ENCODE measurements around the gene AHNAK.

The AHNAK gene

DNA sequence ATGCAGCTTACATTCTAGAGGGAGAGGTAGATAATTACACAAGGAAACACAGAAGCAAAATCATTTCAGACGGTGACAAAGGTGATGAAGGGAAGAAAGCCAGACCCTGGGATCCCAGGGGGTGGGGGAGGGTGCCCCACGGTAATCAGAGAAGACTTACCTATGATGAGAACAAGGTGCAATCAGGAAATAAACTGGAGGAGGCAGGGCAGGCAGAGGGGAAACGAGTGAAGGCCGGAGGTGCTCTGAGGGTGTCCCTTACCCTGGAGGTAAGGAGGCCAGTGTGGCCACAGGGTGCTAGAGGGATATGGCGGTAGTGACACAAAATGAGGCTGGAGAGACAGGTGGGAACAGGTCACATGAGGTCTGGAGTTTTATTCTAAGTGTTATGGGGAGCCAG, 141.7 kb downstream of the AHNAK start:
- no peak for DNase-seq

- DNase-seq: no peak
Observed at GRCh38 chr11:62404435-62404834, 142.2 kb downstream of the AHNAK start.

- DNase-seq: no peak
Observed at GRCh38 chr11:62402960-62403730, 143.5 kb downstream of the AHNAK start.

DNA sequence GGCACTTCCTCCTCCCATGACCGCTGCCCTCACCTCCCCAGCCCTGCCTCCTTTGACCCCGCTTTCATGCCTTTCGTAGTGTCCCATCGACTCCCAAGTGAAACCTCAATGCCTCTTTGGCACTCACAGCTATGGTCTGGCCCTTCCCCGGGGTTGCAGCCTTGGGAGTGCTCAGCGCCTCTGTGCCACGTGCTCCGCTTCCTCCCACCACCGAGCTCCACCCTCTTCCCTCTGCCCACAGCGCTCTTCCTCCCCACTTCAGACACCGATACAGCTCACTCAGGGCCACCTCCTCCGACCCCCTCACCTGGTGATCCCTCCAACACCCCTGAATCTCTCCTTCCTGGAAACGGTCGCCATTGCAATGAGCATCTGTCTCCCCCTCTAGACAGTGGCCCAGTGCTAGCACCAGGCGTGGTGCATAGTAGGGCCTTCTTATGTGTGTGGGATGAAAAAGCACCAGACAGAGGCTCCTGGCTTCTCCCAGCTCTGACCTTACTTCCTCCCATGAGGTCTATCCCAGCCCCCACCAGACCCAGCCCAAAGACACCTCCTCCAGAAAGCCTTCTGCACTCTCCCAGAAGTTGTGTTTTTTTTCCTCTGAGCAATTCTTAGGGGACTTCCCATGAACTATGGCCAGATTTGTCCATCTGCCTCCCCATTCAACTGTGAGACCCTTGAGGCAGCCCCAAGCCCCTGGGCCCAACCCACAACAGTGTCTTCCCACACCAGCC, 144.2 kb downstream of the AHNAK start:
- no peak for DNase-seq

GRCh38 chr11:62401811-62402210, 144.8 kb downstream of the AHNAK start:
- no peak for DNase-seq

- no peak for DNase-seq
Observed at GRCh38 chr11:62401356-62401755, 145.2 kb downstream of the AHNAK start.

GRCh38 chr11:62400760-62401159, 145.8 kb downstream of the AHNAK start:
- DNase-seq: no peak

GRCh38 chr11:62400281-62400680, 146.3 kb downstream of the AHNAK start:
- DNase-seq: no peak

GRCh38 chr11:62399878-62400266, 146.7 kb downstream of the AHNAK start:
- no peak for DNase-seq

- no peak for DNase-seq
Observed at GRCh38 chr11:62399172-62399877, 147.3 kb downstream of the AHNAK start.

- DNase-seq: no peak
Observed at GRCh38 chr11:62398011-62398994, 148.3 kb downstream of the AHNAK start.

DNA sequence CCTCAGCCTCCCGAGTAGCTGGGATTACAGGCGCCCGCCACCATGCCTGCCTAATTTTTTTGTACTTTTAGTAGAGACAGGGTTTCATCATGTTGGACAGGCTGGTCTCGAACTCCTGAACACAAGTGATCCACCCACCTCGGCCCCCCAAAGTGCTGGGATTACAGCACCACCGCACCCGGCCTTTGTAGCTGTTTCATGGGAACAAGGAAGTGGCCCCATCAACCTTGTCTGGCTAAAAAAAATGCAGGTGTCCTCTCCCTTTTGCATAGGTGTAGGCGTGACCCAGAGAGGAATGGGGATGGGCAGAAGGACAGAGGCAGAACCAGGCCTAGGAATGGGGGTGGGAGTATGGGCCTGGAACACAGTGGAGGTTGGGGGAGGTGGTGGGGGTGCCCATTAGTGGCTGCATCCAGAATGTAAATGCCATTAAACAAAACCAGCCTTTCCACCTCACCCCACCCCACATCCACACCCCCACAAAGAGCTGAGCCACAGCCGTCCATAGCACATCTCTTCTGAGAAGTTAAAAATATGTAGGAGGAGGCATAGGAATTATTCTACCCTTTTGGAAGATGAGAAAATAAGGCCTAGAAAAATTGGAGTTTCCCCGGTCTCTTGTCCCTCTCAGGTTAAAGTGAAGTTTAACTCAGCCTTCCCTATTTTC, 150.6 kb downstream of the AHNAK start:
- no peak for DNase-seq

- peak; percentile 84 for DNase-seq
Observed at GRCh38 chr11:62394825-62395538, 151.6 kb downstream of the AHNAK start.

DNA sequence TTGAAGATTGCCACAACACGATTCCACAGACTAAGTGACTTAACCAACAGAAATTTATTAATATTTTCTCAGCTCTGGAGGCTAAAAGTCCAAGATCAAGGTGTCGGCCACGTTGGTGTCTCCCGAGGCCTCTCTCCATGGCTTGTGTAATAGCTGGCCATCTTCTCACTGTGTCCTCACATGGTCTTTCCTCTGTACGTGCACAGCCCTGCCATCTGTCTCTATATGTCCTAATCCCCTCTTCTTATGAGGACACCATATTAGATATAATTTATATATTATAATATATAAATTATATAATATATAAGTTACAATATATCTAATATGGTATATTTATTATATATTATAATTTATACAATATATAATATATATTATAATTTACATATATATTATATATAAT, 152.9 kb downstream of the AHNAK start:
- DNase-seq: no peak

GRCh38 chr11:62393061-62393611, 153.5 kb downstream of the AHNAK start:
- DNase-seq: no peak

GRCh38 chr11:62392506-62392905, 154.1 kb downstream of the AHNAK start:
- no peak for DNase-seq

DNA sequence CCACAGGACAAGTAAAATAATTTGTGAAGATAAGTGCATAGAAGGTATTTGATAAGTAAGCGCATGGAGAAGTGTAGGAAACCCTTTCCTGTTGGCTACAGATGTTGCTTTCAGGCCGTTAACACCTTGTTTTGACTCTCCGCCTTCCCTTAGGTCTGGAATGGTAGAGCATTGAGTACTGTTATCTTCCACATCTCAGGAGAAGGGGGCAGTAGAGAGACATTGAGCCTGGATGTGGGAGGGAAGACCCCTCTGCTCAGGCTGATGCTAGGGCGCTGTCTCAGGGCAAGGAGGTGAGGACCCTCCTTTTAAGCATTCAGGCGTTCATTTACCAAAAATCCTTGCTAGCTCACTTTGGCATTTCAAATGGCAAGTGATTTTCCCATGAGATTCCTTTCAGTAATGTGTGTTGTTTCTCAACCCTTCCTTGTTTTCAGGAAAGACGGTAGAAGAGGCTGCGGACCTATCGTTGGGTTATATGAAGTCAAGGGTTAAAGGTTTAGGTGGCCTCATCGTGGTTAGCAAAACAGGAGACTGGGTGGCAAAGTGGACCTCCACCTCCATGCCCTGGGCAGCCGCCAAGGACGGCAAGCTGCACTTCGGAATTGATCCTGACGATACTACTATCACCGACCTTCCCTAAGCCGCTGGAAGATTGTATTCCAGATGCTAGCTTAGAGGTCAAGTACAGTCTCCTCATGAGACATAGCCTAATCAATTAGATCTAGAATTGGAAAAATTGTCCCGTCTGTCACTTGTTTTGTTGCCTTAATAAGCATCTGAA, 154.8 kb downstream of the AHNAK start:
- DNase-seq: no peak

DNA sequence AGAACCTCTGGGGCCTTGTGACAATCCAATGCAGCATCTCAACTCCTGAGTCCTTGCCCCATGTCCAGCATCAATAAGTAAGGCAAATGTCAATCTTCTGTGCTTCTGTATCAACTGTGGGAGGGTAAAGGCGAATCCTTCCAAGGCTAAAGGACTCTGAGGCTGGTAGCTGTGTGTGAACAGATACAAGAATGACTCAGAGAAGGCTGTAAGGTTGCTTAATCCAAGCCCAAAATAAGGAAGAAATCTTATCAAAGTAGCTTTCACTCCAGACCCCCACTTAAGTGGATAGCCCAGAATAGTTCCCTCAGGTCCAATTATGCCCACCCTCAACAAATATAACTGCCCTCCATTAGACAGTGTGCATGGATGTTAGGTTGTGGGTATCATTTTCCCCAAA, 155.9 kb downstream of the AHNAK start:
- DNase-seq: no peak

DNA sequence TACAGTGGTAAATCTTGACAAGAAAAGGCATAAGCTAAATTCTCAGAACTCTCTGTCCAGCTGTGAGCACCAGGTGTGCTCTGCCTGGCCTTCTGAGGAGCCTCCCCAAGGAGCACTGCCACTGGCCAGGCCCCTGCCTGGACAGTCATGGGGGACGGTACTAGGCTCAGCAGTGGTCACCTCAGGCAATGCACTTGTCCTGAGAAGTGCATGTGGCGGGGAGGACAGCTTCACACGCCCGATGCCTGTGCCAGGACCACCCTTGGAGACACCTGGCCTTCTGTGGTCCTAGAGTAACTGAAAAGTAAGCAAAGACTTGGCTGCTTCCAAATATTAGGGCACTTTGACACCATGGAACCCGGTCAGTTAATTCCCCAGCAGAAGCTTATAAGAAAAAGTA, 156.4 kb downstream of the AHNAK start:
- no peak for DNase-seq

GRCh38 chr11:62388999-62389398, 157.6 kb downstream of the AHNAK start:
- no peak for DNase-seq

Data from right kidney (tissue), 1 donor.